ENCODE measurements around the gene CXCL9. TPM values are rescaled to one million over a fixed set of nuclear protein-coding genes. Genes with fewer than 3 reads are reported as not detected.
"Not testable (repeated sequence)": the region's sequence is repeated elsewhere in the genome, so short reads cannot be mapped to it uniquely, and the experiment has no call there.

CXCL9 gene
- total and polyA plus RNA-seq, 7 donors: 4.9 to 56.9 TPM; not detected in 5

DNA sequence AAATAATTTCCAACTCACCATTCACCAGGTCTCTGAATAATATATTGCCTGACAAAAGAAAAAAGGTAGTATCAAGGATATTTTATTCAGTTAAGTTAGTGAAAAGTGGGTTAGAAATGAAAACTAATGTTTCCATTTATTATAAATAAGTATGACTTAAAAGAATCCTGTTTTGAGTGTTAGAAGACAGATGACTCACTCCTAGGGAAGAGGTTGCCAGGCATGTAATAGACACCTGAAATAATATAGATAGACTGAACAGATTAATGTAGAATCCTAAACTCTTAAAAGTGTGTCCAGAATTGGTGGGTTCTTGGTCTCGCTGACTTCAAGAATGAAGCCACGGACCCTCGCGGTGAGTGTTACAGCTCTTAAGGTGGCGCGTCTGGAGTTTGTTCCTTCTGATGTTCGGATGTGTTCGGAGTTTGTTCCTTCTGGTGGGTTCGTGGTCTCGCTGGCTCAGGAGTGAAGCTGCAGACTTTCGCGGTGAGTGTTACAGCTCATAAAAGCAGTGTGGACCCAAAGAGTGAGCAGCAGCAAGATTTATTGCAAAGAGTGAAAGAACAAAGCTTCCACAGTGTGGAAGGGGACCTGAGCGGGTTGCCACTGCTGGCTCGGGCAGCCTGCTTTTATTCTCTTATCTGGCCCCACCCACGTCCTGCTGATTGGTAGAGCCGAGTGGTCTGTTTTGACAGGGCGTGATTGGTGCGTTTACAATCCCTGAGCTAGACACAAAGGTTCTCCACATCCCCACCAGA is 35.1 kb upstream of the CXCL9 start:
- H3K4me3 ChIP-seq; DNase-seq; H3K27me3 ChIP-seq; H3K9me3 ChIP-seq; H3K4me1 ChIP-seq; H3K27ac ChIP-seq; intact Hi-C loops (cut with DNase I); H3K36me3 ChIP-seq: not testable (repeated sequence)
- 83% methylated on average over 16 to 17 of the region's 18 CpGs for WGBS, 2 donors

DNA sequence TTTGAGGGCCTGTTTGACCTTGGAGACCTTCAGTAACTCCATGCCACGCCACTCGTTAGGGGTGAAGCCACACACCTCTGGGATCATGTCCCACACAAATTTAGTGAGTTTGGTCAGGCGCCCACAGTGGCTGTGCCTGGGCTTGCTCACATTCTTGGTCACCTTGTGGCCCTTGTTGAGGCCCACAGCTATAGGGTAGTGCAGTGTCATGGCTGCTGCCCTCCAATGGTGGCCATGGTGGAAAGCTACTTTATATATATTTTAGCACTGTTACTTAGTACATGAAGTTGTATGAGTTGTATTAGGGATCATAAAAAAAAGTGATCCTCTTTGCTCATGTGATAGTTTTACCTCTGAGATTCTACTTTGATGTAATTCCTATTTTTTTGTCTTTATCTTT is 29.5 kb upstream of the CXCL9 start:
- no peaks in the 10 kb centered on the region for H3K9me3 ChIP-seq
- intact Hi-C loops (cut with DNase I): no loop called here
- no peak overlapping the region for H3K27ac ChIP-seq
- no peaks in the 10 kb centered on the region for H3K27me3 ChIP-seq
- WGBS, 2 donors: 94 to 97% methylated on average over 3 of the region's 3 CpGs
- TF ChIP-seq EP300 (IDR thresholded peaks at IDR 0.05) (no peak), POLR2A (IDR thresholded peaks at IDR 0.05) (no peak), POLR2AphosphoS5 (IDR thresholded peaks at IDR 0.05) (no peak), CTCF (IDR thresholded peaks at IDR 0.05) (no peak)
- no peak overlapping the region for H3K4me3 ChIP-seq
- H3K4me1 ChIP-seq: no peaks in the 10 kb centered on the region
- H3K36me3 ChIP-seq: no peaks in the 10 kb centered on the region
- no peak for DNase-seq

GRCh38 chr4:76035799-76036380 is 28.6 kb upstream of the CXCL9 start, which contains the start of gene CXCL11:
CXCL11 (minus strand) TSS chr4:76036070; CDS start chr4:76035987, 83 bp downstream.
- no peak within 1 kb of the TSS for H3K4me3 ChIP-seq
- H3K9me3 ChIP-seq: no peaks in the 10 kb centered on the region
- no peak for TF ChIP-seq CTCF (IDR thresholded peaks at IDR 0.05)
- TF ChIP-seq POLR2A (IDR thresholded peaks at IDR 0.05): no peak
- intact Hi-C loops (cut with DNase I): no loop called here
- DNase-seq: no peak
- no peak within 1 kb of the TSS for H3K27ac ChIP-seq
- WGBS, 2 donors: 44 to 68% methylated on average over 2 of the region's 2 CpGs
- no peaks in the 10 kb centered on the region for H3K4me1 ChIP-seq
- no peaks in the 10 kb centered on the region for H3K27me3 ChIP-seq
- no peaks in the 10 kb centered on the region for H3K36me3 ChIP-seq

DNA sequence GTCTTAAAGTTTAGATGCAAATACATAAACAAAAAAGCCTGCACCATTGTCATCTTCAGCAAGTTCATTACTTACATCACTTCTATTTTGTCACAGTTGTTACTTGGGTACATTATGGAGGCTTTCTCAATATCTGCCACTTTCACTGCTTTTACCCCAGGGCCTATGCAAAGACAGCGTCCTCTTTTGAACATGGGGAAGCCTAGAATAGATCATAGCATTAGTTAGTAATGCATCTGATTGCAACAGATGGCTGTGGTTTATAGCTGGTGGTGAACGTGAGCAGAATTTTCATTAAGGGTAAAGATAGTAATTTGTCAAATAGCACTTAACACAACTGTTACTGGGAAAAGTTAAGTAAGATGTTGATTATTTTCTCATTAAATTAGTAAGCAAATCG is 27.8 kb upstream of the CXCL9 start:
- Histone ChIP-seq H3K4me3 (no peak overlapping the region), H3K27me3 (no peaks in the 10 kb centered on the region), H3K36me3 (no peaks in the 10 kb centered on the region), H3K4me1 (no peaks in the 10 kb centered on the region), H3K9me3 (no peaks in the 10 kb centered on the region), H3K27ac (no peak overlapping the region)
- intact Hi-C loops (cut with DNase I): no loop called here
- TF ChIP-seq POLR2A (IDR thresholded peaks at IDR 0.05): no peak
- no peak for TF ChIP-seq POLR2AphosphoS5 (IDR thresholded peaks at IDR 0.05)
- no peak for TF ChIP-seq EP300 (IDR thresholded peaks at IDR 0.05)
- TF ChIP-seq CTCF (IDR thresholded peaks at IDR 0.05): no peak
- WGBS, 2 donors: 60 to 78% methylated on average over 3 of the region's 3 CpGs
- DNase-seq: no peak

GRCh38 chr4:76029300-76029699 is 22.0 kb upstream of the CXCL9 start:
- peaks cover 0 to 6% (median 0%) of the 10 kb centered on the region in 4 donors for H3K4me1 ChIP-seq
- intact Hi-C loops (cut with DNase I): no loop called here
- H3K9me3 ChIP-seq: no peaks in the 10 kb centered on the region
- no peak overlapping the region for H3K4me3 ChIP-seq
- no peak for DNase-seq
- H3K36me3 ChIP-seq: no peaks in the 10 kb centered on the region
- H3K27ac ChIP-seq: no peak overlapping the region
- TF ChIP-seq POLR2A (IDR thresholded peaks at IDR 0.05) (no peak), CTCF (IDR thresholded peaks at IDR 0.05) (no peak), POLR2AphosphoS5 (IDR thresholded peaks at IDR 0.05) (no peak)
- WGBS, 2 donors: 67 to 71% methylated on average over 2 of the region's 2 CpGs
- no peaks in the 10 kb centered on the region for H3K27me3 ChIP-seq
